Duodenal mucosa (tissue), 2 donors: ENCODE measurements around the gene KLHL21.

Source experiments
- H3K27ac ChIP-seq: one replicate; pipeline ENCODE4 v1.7.0; 2013; ENCODE audit warnings: low read depth, low read length
- H3K27me3 ChIP-seq, 2 donors: one replicate each; pipeline ENCODE4 v1.7.0; 2013; ENCODE audit warnings: low read length in 2 of 2, control low read depth in 1 of 2; ENCODE audit not compliant: insufficient read depth in 2 of 2, control insufficient read depth in 1 of 2
- H3K36me3 ChIP-seq, 2 donors: one replicate each; pipeline ENCODE4 v1.7.0; 2013; ENCODE audit warnings: low read length in 2 of 2, control low read depth in 1 of 2; ENCODE audit not compliant: insufficient read depth in 2 of 2, control insufficient read depth in 1 of 2
- H3K4me1 ChIP-seq, 2 donors: one replicate each; pipeline ENCODE4 v1.7.0; 2013; ENCODE audit warnings: low read length in 2 of 2, control low read depth in 1 of 2; ENCODE audit not compliant: insufficient read depth in 2 of 2, control insufficient read depth in 1 of 2
- H3K4me3 ChIP-seq, 2 donors: one replicate each; pipeline ENCODE4 v1.7.0; 2013; ENCODE audit warnings: low read length in 2 of 2, low read depth in 1 of 2
- H3K9ac ChIP-seq, 2 donors: one replicate each; pipeline ENCODE4 v1.7.0; 2013; ENCODE audit warnings: low read length in 2 of 2, low read depth in 1 of 2
- H3K9me3 ChIP-seq, 2 donors: one replicate each; pipeline ENCODE4 v1.7.0; 2013; ENCODE audit warnings: low read length in 2 of 2, control low read depth in 1 of 2; ENCODE audit not compliant: control insufficient read depth in 1 of 2

The KLHL21 gene

DNA sequence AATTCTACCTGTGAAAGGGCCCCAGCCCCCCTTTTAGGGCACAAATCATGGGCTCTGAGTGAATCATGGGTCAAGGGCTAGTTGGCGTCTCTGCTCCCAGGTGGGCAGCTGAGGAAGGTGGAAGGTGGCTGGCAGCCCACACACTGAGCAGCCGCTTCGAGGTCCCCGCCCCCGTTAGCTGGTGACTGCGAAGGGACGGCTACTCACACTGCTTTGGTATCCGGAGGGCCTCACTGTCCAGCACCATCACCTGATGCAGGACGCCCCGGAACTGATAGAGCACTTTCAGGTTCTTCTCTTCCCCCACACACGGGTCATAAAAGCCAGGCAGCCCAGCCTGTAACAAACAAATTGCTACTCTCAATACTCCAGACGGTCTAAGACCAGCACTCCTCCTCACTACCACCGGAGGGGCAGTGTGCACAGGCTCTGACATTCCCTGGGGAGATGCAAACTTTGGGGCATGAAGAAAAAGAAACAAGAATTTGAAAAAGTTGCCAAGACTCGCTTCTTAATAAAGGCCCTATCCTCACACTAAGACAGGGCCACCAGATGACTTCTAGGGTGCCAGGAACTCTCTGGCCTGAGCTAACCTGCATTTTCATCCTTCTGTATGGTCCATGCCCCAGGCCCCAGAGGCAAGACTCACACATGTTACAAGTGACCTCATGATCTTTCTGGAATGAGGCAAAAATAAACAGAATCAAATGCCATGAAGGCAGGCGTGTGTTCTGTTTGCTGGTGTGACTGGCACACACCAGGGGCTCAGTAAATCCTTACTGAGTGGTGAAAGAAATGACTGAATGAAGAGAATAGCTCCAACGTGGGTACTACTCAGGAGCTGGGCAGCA is 33.5 kb upstream of the KLHL21 start:
- H3K9ac ChIP-seq, result no peak overlapping the region
- H3K27me3 ChIP-seq, result no peaks in the 10 kb centered on the region
- no peaks in the 10 kb centered on the region for H3K9me3 ChIP-seq
- peaks cover 43 to 81% of the 10 kb centered on the region in 2 donors for H3K36me3 ChIP-seq
- no peak overlapping the region for H3K27ac ChIP-seq
- H3K4me1 ChIP-seq, result no peaks in the 10 kb centered on the region
- no peak overlapping the region for H3K4me3 ChIP-seq

DNA sequence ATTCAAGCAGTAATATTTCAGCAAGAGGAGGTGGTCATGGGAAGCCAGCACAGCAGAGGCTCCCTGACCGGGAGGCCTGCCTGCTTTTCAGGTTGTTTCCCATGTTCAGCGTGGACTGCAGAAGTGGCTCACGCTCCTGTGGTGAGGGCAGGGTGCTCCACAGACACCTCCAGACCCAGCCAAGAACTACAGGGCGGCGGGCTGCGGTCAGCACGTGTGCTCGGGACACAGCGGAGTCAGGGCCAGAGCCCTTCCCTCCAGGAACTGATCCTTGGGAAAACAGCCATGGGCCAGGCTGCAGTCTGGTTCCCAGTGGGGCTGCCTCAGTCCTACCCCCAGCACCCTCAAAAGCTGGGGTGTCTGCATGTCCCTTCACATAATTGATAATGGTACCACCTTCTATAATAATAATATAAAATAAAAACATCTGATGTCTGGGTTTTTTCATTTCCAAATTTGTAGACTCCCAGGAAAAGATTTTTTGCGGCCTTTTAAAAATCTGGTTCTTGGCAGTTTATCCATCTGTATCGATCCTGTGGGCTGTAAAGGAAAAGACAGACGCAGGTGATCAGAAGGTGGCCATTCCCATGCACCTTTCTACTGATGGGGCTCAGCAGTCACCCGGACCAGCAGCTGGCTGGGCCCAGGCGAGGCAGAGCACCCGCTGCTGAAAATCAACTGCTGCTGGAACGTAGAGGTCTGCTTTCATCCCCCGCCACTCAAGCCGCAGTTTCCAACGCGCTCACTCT is 32.7 kb upstream of the KLHL21 start:
- Histone ChIP-seq H3K4me3 (no peak overlapping the region), H3K36me3 (peaks cover 43 to 78% of the 10 kb centered on the region in 2 donors), H3K27ac (no peak overlapping the region), H3K9ac (no peak overlapping the region), H3K4me1 (no peaks in the 10 kb centered on the region), H3K9me3 (no peaks in the 10 kb centered on the region), H3K27me3 (no peaks in the 10 kb centered on the region)

DNA sequence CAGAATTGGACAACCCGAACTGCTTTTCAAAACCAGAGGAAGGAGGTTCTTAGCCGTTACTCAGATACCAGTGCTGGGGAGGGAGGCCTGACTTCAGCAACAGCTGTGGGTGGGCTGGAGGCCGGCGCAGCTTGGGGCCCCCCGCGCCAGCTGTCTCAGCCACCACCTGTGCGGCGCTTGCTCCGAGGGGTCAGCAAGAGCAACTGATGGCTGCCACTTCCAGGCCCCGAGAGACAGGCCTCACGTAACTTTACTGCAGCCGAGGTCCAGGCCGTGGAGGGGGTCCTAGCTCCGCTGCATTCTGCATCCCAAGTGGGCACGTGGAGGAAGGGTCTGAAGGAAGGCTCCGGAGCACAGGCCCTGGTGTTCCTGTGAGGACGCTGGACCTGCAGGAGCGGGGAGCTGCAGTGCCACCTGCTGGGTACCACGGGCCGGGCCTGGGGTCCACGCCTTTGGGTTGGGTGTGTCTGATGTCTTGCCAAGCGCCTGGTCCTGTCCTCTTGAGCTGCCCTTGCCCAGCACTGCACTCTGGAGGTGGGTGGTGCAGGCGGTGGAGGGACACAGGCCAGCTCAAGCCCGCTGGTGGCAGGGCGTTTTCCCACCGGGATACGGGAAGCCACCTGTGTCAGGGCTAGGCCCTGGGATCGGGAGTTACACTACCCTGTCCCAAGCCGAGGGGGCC is 31.8 kb upstream of the KLHL21 start:
- Histone ChIP-seq H3K9ac (no peak overlapping the region), H3K36me3 (peaks cover 43 to 77% of the 10 kb centered on the region in 2 donors), H3K4me1 (no peaks in the 10 kb centered on the region), H3K4me3 (no peak overlapping the region), H3K27ac (no peak overlapping the region), H3K27me3 (no peaks in the 10 kb centered on the region), H3K9me3 (no peaks in the 10 kb centered on the region)

- Histone ChIP-seq H3K4me3 (no peak overlapping the region), H3K4me1 (no peaks in the 10 kb centered on the region), H3K27ac (no peak overlapping the region), H3K9me3 (no peaks in the 10 kb centered on the region), H3K36me3 (peaks cover 41 to 78% of the 10 kb centered on the region in 2 donors), H3K9ac (no peak overlapping the region), H3K27me3 (no peaks in the 10 kb centered on the region)
Measured at GRCh38 chr1:6632588-6633514, 30.2 kb upstream of the KLHL21 start.

GRCh38 chr1:6631058-6631457 is 28.4 kb upstream of the KLHL21 start:
- Histone ChIP-seq H3K27me3 (no peaks in the 10 kb centered on the region), H3K4me1 (peaks cover 0 to 6% of the 10 kb centered on the region in 2 donors), H3K4me3 (no peak overlapping the region), H3K9me3 (no peaks in the 10 kb centered on the region), H3K36me3 (peaks cover 26 to 62% of the 10 kb centered on the region in 2 donors), H3K27ac (no peak overlapping the region), H3K9ac (no peak overlapping the region)

GRCh38 chr1:6630027-6630426 is 27.4 kb upstream of the KLHL21 start:
- no peaks in the 10 kb centered on the region for H3K9me3 ChIP-seq
- H3K9ac ChIP-seq, result no peak overlapping the region
- H3K27me3 ChIP-seq, result no peaks in the 10 kb centered on the region
- H3K4me3 ChIP-seq, result no peak overlapping the region
- peaks cover 23 to 53% of the 10 kb centered on the region in 2 donors for H3K36me3 ChIP-seq
- no peak overlapping the region for H3K27ac ChIP-seq
- H3K4me1 ChIP-seq, result peaks cover 0 to 11% of the 10 kb centered on the region in 2 donors

GRCh38 chr1:6628971-6629479 is 26.4 kb upstream of the KLHL21 start:
- H3K9ac ChIP-seq, result no peak overlapping the region
- no peaks in the 10 kb centered on the region for H3K9me3 ChIP-seq
- no peaks in the 10 kb centered on the region for H3K27me3 ChIP-seq
- H3K4me3 ChIP-seq, result no peak overlapping the region
- peaks cover 19 to 43% of the 10 kb centered on the region in 2 donors for H3K36me3 ChIP-seq
- no peak overlapping the region for H3K27ac ChIP-seq
- peaks cover 3 to 17% of the 10 kb centered on the region in 2 donors for H3K4me1 ChIP-seq

DNA sequence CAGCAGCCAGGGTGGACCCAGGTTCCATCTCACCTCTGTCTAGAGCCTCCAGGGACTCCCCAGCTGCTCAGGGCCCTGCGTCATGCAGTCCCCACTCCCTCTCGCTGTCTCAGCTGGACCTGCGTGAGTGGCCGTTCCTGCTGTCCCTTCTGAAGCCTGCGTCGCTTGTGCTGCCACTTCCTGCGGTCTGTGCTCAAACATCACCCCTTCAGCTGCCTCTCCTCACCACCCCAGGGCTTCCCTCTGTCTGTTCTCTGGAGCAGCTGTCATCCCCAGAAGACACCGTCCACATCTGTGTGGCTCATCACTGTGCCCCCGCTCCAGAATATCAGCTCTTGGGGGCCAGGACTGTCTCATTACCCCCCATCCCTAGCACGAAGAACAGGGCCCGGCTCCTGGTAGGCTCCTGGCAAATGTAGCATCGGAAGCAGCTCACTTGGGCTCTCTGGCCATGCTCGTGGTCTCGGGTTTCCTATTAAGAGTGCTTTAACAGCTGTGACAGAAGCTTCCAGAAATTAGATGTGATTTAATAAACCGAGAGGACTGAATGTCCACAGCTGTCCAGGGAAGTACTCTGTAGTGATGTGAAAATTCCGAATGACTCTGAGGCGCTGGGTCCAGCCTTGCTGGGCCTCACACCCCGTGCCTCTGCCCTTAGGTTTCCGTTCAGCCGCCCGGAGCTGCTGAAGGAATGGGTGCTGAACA is 25.3 kb upstream of the KLHL21 start:
- H3K4me1 ChIP-seq, result peaks cover 3 to 17% of the 10 kb centered on the region in 2 donors
- no peak overlapping the region for H3K27ac ChIP-seq
- H3K4me3 ChIP-seq, result no peak overlapping the region
- H3K9me3 ChIP-seq, result no peaks in the 10 kb centered on the region
- peaks cover 19 to 34% of the 10 kb centered on the region in 2 donors for H3K36me3 ChIP-seq
- no peak overlapping the region for H3K9ac ChIP-seq
- no peaks in the 10 kb centered on the region for H3K27me3 ChIP-seq

- Histone ChIP-seq H3K4me3 (no peak overlapping the region), H3K36me3 (peaks cover 12 to 34% of the 10 kb centered on the region in 2 donors), H3K27ac (no peak overlapping the region), H3K9me3 (no peaks in the 10 kb centered on the region), H3K9ac (no peak overlapping the region), H3K4me1 (peaks cover 3 to 17% of the 10 kb centered on the region in 2 donors), H3K27me3 (no peaks in the 10 kb centered on the region)
Measured at GRCh38 chr1:6627031-6627430, 24.4 kb upstream of the KLHL21 start.
